Measurements from ENCODE around the gene PAFAH1B1.

GRCh38 chr17:2551928-2552327 is 41.5 kb upstream of the PAFAH1B1 start:
- TF ChIP-seq CTCF (IDR thresholded peaks at IDR 0.05 in 4 of 5, conservative IDR thresholded peaks at IDR 0.05 in 1 of 5) (no peak), POLR2A (IDR thresholded peaks at IDR 0.05) (no peak)
